Mononuclear cell (primary cell): ENCODE results near the gene LMF2. TPM values are rescaled to one million over a fixed set of nuclear protein-coding genes. Genes with fewer than 3 reads are reported as not detected.

Experiments
- H3K27me3 ChIP-seq: 2 replicates; pipeline ENCODE4 v1.6.0; 2011; ENCODE audit warnings: low read length, control low read depth; ENCODE audit not compliant: insufficient read depth
- H3K4me1 ChIP-seq: 2 replicates; pipeline ENCODE4 v1.5.1; 2011; ENCODE audit warnings: mild to moderate bottlenecking, low read length, control low read depth; ENCODE audit not compliant: insufficient read depth
- H3K4me3 ChIP-seq: 2 replicates; pipeline ENCODE4 v1.5.1; 2011; ENCODE audit warnings: mild to moderate bottlenecking, low read length, moderate library complexity
- H3K9me3 ChIP-seq: 2 replicates; pipeline ENCODE4 v1.5.1; 2011; ENCODE audit warnings: low read depth, mild to moderate bottlenecking, control low read depth, low read length
- total RNA-seq: library from RNA; depleted of rRNA; stranded (reverse); fragments of >200 nt; gene quantifications from one replicate; pipeline ENCODE4 v1.2.3, GENCODE V29; 2012

The LMF2 gene
- total RNA-seq, 1 donor: 22.8 TPM

- Histone ChIP-seq H3K27me3 (no peaks in the 10 kb centered on the region), H3K4me1 (peaks cover 25% of the 10 kb centered on the region), H3K9me3 (no peaks in the 10 kb centered on the region), H3K4me3 (no peak overlapping the region)
Observed at GRCh38 chr22:50505776-50506610, 1.5 kb downstream of the LMF2 start.

GRCh38 chr22:50505276-50505775, 2.2 kb downstream of the LMF2 start:
- peaks cover 25% of the 10 kb centered on the region for H3K4me1 ChIP-seq
- no peaks in the 10 kb centered on the region for H3K27me3 ChIP-seq
- no peak overlapping the region for H3K4me3 ChIP-seq
- H3K9me3 ChIP-seq: no peaks in the 10 kb centered on the region

GRCh38 chr22:50504369-50505211, 2.9 kb downstream of the LMF2 start:
- no peaks in the 10 kb centered on the region for H3K9me3 ChIP-seq

GRCh38 chr22:50503475-50504145, 3.9 kb downstream of the LMF2 start:
- Histone ChIP-seq H3K9me3 (no peaks in the 10 kb centered on the region), H3K27me3 (no peaks in the 10 kb centered on the region), H3K4me3 (no peak overlapping the region), H3K4me1 (peaks cover 14% of the 10 kb centered on the region)

More at GRCh38 chr22:50504369-50505211, 2.9 kb downstream of the LMF2 start:
- Histone ChIP-seq H3K4me1 (peaks cover 24% of the 10 kb centered on the region), H3K27me3 (no peaks in the 10 kb centered on the region), H3K4me3 (no peak overlapping the region)

- no peak overlapping the region for H3K4me3 ChIP-seq
- peaks cover 16% of the 10 kb centered on the region for H3K4me1 ChIP-seq
- H3K9me3 ChIP-seq: no peaks in the 10 kb centered on the region
- no peaks in the 10 kb centered on the region for H3K27me3 ChIP-seq
Observed at GRCh38 chr22:50502628-50503474, 4.7 kb downstream of the LMF2 start.

GRCh38 chr22:50502096-50502495, 5.4 kb downstream of the LMF2 start:
- Histone ChIP-seq H3K27me3 (no peaks in the 10 kb centered on the region), H3K4me3 (no peak overlapping the region), H3K4me1 (peaks cover 15% of the 10 kb centered on the region)

GRCh38 chr22:50500452-50500851, 7.0 kb downstream of the LMF2 start:
- Histone ChIP-seq H3K4me1 (peaks cover 4% of the 10 kb centered on the region), H3K27me3 (no peaks in the 10 kb centered on the region), H3K9me3 (no peaks in the 10 kb centered on the region), H3K4me3 (no peak overlapping the region)

More at GRCh38 chr22:50502096-50502495, 5.4 kb downstream of the LMF2 start:
- H3K9me3 ChIP-seq: no peaks in the 10 kb centered on the region

- Histone ChIP-seq H3K9me3 (no peaks in the 10 kb centered on the region), H3K27me3 (no peaks in the 10 kb centered on the region), H3K4me3 (no peak overlapping the region), H3K4me1 (peaks cover 4% of the 10 kb centered on the region)
Observed at GRCh38 chr22:50498322-50498890, 9.1 kb downstream of the LMF2 start.

GRCh38 chr22:50497093-50497492, 10.4 kb downstream of the LMF2 start:
- peaks cover 4% of the 10 kb centered on the region for H3K4me1 ChIP-seq
- H3K9me3 ChIP-seq: no peaks in the 10 kb centered on the region
- H3K27me3 ChIP-seq: no peaks in the 10 kb centered on the region
- no peak overlapping the region for H3K4me3 ChIP-seq

- Histone ChIP-seq H3K4me1 (peaks cover 7% of the 10 kb centered on the region), H3K27me3 (no peaks in the 10 kb centered on the region), H3K4me3 (no peak overlapping the region), H3K9me3 (no peaks in the 10 kb centered on the region)
Observed at GRCh38 chr22:50490531-50491308, 16.8 kb downstream of the LMF2 start.

GRCh38 chr22:50489363-50490243, 17.9 kb downstream of the LMF2 start:
- Histone ChIP-seq H3K4me3 (no peak overlapping the region), H3K4me1 (peaks cover 7% of the 10 kb centered on the region), H3K9me3 (no peaks in the 10 kb centered on the region), H3K27me3 (no peaks in the 10 kb centered on the region)

GRCh38 chr22:50488886-50489285, 18.6 kb downstream of the LMF2 start:
- Histone ChIP-seq H3K27me3 (no peaks in the 10 kb centered on the region), H3K4me3 (no peak overlapping the region), H3K4me1 (peaks cover 7% of the 10 kb centered on the region), H3K9me3 (no peaks in the 10 kb centered on the region)
